Raji (cell line): Measurements from ENCODE around the gene HMOX2.

Experiments used
- POLR2A ChIP-seq: IDR thresholded peaks from 2 replicates; pipeline ENCODE4 v1.6.1; 2011; ENCODE audit warnings: low read depth, low read length, control low read depth; ENCODE audit not compliant: insufficient read depth

The HMOX2 gene

GRCh38 chr16:4538350-4539235 is 62.4 kb downstream of the HMOX2 start, which contains the start of gene CDIP1:
TSS of gene CDIP1 (minus strand) at chr16:4538773. CDS start at chr16:4514130, 24,643 bp downstream.
- TF ChIP-seq POLR2A: no peak

- no peak for TF ChIP-seq POLR2A
Measured at GRCh38 chr16:4539716-4540284, 63.6 kb downstream of the HMOX2 start.

- TF ChIP-seq POLR2A: no peak
Measured at GRCh38 chr16:4544473-4544872, 68.3 kb downstream of the HMOX2 start.

- no peak for TF ChIP-seq POLR2A
Measured at GRCh38 chr16:4548124-4548523, 71.9 kb downstream of the HMOX2 start.

- no peak for TF ChIP-seq POLR2A
Measured at GRCh38 chr16:4550591-4550990, 74.4 kb downstream of the HMOX2 start.

- no peak for TF ChIP-seq POLR2A
Measured at GRCh38 chr16:4552541-4552940, 76.3 kb downstream of the HMOX2 start.

GRCh38 chr16:4556112-4556511 is 79.9 kb downstream of the HMOX2 start, which contains the start of gene C16orf96:
TSS of gene C16orf96 (plus strand) at chr16:4556340. CDS start at chr16:4556490, 150 bp downstream.
- TF ChIP-seq POLR2A: no peak

GRCh38 chr16:4556580-4556979 is 80.4 kb downstream of the HMOX2 start:
- no peak for TF ChIP-seq POLR2A

- TF ChIP-seq POLR2A: no peak
Measured at GRCh38 chr16:4557973-4558372, 81.8 kb downstream of the HMOX2 start.
